ENCODE measurements around the gene FAM222A. TPM values are rescaled to one million over a fixed set of nuclear protein-coding genes. Genes with fewer than 3 reads are reported as not detected.

Gene FAM222A
- total RNA-seq, 3 donors from 2014 or later (not counting 1 experiment from before 2014, with no cell fraction given) = 3.1 to 6.6 (median 4.0) TPM

DNA sequence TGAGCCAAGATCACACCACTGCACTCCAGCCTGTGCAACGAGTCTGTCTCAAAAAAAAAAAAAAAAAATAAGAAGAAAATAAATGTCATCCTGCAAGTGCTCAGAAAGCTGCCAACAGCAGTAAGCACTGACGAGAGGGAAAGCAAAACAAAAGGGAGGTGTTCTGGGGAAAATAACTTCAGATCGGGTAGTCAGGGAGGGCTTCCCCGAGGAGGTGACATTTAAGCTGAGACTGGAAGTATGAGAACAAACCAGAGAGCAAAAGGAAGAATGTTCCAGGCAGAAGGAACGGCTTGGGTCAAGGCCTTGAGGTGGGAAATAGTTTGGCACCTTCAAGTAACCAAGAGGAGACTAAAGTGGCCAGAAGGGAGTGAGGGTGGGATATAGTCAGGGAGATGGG, 4.7 kb upstream of the FAM222A start:
- Mint-ChIP-seq H3K27ac (no peak overlapping the region), H3K36me3 (no peaks in the 10 kb centered on the region), H3K9me3 (no peaks in the 10 kb centered on the region), H3K27me3 (ENCODE audit: low read depth in 2 of 2) (peaks cover 16 to 20% of the 10 kb centered on the region in 2 donors), H3K4me1 (no peaks in the 10 kb centered on the region), H3K4me3 (no peak overlapping the region)
- no peak for ATAC-seq
- 84% methylated on average over 5 of the region's 5 CpGs for WGBS (ENCODE audit: insufficient coverage)
- H3K4me1 ChIP-seq (ENCODE audit: control insufficient read depth, insufficient read depth, low read length) = no peaks in the 10 kb centered on the region
- H3K36me3 ChIP-seq (ENCODE audit: control insufficient read depth, insufficient read depth, low read length) = no peaks in the 10 kb centered on the region
- peaks cover 10% of the 10 kb centered on the region for H3K27me3 ChIP-seq (ENCODE audit: control insufficient read depth, insufficient read depth, low read length)
- TF ChIP-seq, protein P1, sequence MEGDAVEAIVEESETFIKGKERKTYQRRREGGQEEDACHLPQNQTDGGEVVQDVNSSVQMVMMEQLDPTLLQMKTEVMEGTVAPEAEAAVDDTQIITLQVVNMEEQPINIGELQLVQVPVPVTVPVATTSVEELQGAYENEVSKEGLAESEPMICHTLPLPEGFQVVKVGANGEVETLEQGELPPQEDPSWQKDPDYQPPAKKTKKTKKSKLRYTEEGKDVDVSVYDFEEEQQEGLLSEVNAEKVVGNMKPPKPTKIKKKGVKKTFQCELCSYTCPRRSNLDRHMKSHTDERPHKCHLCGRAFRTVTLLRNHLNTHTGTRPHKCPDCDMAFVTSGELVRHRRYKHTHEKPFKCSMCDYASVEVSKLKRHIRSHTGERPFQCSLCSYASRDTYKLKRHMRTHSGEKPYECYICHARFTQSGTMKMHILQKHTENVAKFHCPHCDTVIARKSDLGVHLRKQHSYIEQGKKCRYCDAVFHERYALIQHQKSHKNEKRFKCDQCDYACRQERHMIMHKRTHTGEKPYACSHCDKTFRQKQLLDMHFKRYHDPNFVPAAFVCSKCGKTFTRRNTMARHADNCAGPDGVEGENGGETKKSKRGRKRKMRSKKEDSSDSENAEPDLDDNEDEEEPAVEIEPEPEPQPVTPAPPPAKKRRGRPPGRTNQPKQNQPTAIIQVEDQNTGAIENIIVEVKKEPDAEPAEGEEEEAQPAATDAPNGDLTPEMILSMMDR (IDR thresholded peaks at IDR 0.05) = no peak
- DNase-seq = no peak
- H3K27ac ChIP-seq (ENCODE audit: low read length) = no peak overlapping the region
- H3K4me3 ChIP-seq (ENCODE audit: low read length) = no peak overlapping the region
- H3K9me3 ChIP-seq (ENCODE audit: control insufficient read depth, insufficient read depth, low read length) = no peaks in the 10 kb centered on the region
- intact Hi-C loops (cut with micrococcal nuclease) = no loop called here

DNA sequence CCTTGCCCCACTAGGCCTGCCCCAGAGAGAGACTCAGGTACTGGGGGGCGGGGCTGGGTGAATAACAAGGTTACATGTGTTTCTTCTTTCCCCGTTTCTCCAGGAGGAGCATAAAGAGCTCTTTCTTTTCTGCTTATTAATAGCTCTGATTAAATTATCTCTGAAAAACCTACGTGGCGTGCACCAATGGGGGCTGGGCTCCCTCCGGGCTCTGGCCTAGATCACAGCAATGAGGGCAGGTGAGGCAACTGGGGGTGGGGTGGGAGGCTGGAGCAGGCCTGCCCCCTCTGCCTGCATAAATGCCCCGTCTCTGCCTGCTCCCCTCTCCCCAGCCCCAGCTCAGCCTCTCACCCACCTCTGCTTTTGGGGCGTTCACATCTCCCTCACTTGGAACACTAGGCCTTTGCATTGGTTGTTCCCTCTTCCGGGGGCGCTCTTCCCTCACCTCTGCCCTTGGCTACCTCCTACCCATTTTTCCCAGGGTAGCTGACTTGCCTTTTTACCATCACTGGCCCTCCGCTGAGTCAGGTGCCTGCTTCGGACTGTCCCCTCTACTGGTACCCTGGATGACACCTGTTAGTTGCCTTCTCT, 4.1 kb upstream of the FAM222A start:
- H3K36me3 ChIP-seq (ENCODE audit: control insufficient read depth, insufficient read depth, low read length) = no peaks in the 10 kb centered on the region
- peaks cover under 1% of the 10 kb centered on the region for H3K4me1 ChIP-seq (ENCODE audit: control insufficient read depth, insufficient read depth, low read length)
- H3K36me3 Mint-ChIP-seq = no peaks in the 10 kb centered on the region
- H3K4me3 Mint-ChIP-seq = no peak overlapping the region
- H3K27ac Mint-ChIP-seq = no peak overlapping the region
- no peak for ATAC-seq
- peaks cover 10% of the 10 kb centered on the region for H3K27me3 ChIP-seq (ENCODE audit: control insufficient read depth, insufficient read depth, low read length)
- DNase-seq = no peak
- no peaks in the 10 kb centered on the region for H3K9me3 ChIP-seq (ENCODE audit: control insufficient read depth, insufficient read depth, low read length)
- no peaks in the 10 kb centered on the region for H3K9me3 Mint-ChIP-seq
- 92% methylated on average over 11 of the region's 11 CpGs for WGBS (ENCODE audit: insufficient coverage)
- peaks cover 15 to 20% of the 10 kb centered on the region in 2 donors for H3K27me3 Mint-ChIP-seq (ENCODE audit: low read depth in 2 of 2)
- H3K4me1 Mint-ChIP-seq = no peaks in the 10 kb centered on the region
- intact Hi-C loops (cut with micrococcal nuclease) = no loop called here
- TF ChIP-seq, protein P1 (IDR thresholded peaks at IDR 0.05) = no peak
- H3K27ac ChIP-seq (ENCODE audit: low read length) = no peak overlapping the region
- H3K4me3 ChIP-seq (ENCODE audit: low read length) = no peak overlapping the region

DNA sequence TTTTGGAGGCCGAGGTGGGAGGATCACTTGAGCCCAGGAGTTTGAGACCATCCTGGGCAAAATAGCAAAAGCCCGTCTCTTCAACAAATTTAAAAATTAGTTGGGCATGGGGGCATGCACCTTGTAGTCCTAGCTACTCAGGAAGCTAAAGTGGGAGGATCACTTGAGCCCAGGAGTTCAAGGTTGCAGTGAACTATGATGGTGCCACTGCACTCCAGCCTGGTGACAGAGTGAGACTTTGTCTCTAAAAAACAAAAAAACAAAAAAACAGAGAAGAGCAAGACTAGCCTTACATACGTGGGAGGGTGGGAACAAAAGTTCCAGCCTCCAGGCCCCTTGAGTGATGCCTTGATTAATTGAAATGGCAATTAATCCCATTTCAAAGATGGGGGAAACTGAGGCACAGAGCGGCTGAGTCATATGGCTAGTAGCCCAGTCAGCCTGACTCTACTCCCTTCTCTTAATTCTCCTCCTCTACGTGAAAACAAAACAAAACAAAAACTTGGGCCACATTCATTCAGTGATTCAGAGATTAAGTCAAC, 3.3 kb upstream of the FAM222A start:
- H3K4me1 Mint-ChIP-seq = no peaks in the 10 kb centered on the region
- H3K27me3 Mint-ChIP-seq (ENCODE audit: low read depth in 2 of 2) = peaks cover 15 to 20% of the 10 kb centered on the region in 2 donors
- DNase-seq (no peak), ATAC-seq (no peak)
- no peak overlapping the region for H3K4me3 ChIP-seq (ENCODE audit: low read length)
- H3K36me3 ChIP-seq (ENCODE audit: control insufficient read depth, insufficient read depth, low read length) = no peaks in the 10 kb centered on the region
- no peaks in the 10 kb centered on the region for H3K9me3 ChIP-seq (ENCODE audit: control insufficient read depth, insufficient read depth, low read length)
- 86% methylated on average over 5 of the region's 5 CpGs for WGBS (ENCODE audit: insufficient coverage)
- H3K36me3 Mint-ChIP-seq = no peaks in the 10 kb centered on the region
- H3K9me3 Mint-ChIP-seq = no peaks in the 10 kb centered on the region
- H3K27ac Mint-ChIP-seq = no peak overlapping the region
- no peak overlapping the region for H3K4me3 Mint-ChIP-seq
- intact Hi-C loops (cut with micrococcal nuclease) = loop anchor here (5.0 kb wide), 1 partner anchor 287 kb away; the partner anchor contains the start of genes ANKRD13A and GIT2
- H3K4me1 ChIP-seq (ENCODE audit: control insufficient read depth, insufficient read depth, low read length) = peaks cover 8% of the 10 kb centered on the region
- TF ChIP-seq, protein P1 (IDR thresholded peaks at IDR 0.05) = no peak
- no peak overlapping the region for H3K27ac ChIP-seq (ENCODE audit: low read length)
- peaks cover 10% of the 10 kb centered on the region for H3K27me3 ChIP-seq (ENCODE audit: control insufficient read depth, insufficient read depth, low read length)

All from natural killer cell (primary cell).